GM12873 (cell line): Measurements from ENCODE around the gene USP25.
A peak's percentile ranks its signal among the peaks of the same experiment; 100 is the strongest.

Experiments used
- TF ChIP-seq, protein P1 (sequence below): IDR thresholded peaks from 2 replicates; pipeline ENCODE4 v1.5.1; 2012; ENCODE audit warnings: low read depth, mild to moderate bottlenecking, moderate library complexity, low read length, control low read depth; ENCODE audit not compliant: insufficient read depth; ENCODE audit errors: missing control alignments

The USP25 gene

DNA sequence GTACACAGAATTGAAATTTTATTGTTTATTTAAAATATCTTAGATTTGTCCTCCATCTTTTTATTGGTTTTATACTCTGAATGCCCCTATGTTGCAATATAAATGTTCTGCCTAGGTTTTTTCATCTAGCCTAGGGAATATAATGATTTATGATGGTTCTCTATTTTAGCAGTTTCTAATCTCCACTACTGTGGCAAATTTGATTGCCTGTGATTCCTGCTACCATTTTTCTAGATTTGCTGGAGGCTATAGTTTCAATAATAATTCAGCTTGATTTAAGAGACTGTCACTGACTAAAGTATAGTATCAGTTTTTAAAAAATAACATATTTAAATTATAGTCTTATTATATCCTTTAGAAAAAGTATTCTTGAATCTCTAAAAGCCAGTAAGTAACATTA is 90.5 kb downstream of the USP25 start:
- TF ChIP-seq, protein P1, sequence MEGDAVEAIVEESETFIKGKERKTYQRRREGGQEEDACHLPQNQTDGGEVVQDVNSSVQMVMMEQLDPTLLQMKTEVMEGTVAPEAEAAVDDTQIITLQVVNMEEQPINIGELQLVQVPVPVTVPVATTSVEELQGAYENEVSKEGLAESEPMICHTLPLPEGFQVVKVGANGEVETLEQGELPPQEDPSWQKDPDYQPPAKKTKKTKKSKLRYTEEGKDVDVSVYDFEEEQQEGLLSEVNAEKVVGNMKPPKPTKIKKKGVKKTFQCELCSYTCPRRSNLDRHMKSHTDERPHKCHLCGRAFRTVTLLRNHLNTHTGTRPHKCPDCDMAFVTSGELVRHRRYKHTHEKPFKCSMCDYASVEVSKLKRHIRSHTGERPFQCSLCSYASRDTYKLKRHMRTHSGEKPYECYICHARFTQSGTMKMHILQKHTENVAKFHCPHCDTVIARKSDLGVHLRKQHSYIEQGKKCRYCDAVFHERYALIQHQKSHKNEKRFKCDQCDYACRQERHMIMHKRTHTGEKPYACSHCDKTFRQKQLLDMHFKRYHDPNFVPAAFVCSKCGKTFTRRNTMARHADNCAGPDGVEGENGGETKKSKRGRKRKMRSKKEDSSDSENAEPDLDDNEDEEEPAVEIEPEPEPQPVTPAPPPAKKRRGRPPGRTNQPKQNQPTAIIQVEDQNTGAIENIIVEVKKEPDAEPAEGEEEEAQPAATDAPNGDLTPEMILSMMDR, result no peak

DNA sequence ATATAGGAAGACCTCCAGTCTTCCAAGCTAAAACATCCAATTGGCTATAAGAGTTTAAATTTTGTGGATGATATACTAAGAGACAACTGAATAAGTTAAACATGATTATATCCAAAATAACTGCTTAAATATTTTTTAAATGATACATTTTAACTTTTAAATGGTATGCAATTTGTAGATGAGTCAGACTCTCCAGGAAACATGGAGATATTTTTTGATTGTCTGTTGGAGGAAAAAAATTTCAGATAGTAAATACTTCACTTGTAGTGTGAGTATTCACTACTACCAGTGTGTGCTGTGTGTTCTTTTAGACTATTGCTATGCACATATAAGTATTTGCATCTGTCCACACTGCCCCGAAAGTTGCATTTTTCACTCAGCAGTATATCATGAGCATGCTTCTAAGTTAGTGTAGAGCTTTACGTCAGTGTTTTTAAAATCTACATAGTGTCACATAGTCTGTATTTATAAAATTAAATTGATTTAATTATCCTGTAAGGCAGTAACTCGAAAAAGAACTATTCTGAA is 91.1 kb downstream of the USP25 start:
- TF ChIP-seq, protein P1, result no peak

DNA sequence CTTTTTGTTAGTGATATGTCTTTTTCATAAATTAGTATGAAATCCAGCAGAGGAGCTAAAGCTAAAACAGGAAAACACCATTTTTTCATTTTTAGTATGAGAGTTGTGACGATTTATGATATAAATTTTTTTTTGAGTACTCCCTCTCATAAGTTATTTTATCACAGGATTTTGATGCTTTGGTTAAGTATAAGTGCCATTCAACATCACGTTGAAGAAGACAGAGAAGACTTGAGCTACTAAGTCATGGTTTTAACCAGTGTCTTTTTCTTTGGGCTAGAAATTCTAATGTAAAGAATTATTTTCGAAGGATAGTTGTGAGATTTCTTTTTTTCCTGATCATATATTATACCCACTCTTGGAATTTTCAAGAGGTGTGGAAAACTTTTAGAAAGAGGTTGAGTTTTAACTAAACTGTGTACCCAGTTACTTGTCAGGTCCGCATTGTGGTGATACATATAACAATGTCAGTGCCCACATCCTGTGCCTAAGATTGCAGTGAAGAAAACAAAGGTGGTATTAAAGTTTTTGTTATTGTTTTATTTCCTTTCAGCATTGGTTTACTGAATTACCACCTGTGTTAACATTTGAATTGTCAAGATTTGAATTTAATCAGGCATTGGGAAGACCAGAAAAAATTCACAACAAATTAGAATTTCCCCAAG is 93.8 kb downstream of the USP25 start:
- TF ChIP-seq, protein P1, result no peak

DNA sequence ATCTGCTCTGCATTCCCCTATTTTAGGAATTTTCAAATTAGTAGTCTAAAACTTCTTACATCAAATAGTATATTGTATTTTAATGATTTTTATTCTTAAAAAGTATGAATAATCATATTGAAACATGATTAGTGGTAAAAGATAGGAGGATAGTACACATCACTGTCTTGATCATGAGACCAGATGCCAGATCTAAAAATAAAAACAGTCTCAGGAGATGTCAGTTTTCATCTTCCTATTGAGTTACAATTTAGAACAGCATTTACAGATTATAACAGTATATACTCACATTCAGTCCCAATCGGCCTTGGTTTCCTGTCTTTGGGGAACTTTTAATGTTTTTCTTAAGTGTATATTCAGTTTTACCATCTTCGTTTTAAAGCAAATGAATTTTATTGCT is 95.9 kb downstream of the USP25 start:
- TF ChIP-seq, protein P1, result no peak

DNA sequence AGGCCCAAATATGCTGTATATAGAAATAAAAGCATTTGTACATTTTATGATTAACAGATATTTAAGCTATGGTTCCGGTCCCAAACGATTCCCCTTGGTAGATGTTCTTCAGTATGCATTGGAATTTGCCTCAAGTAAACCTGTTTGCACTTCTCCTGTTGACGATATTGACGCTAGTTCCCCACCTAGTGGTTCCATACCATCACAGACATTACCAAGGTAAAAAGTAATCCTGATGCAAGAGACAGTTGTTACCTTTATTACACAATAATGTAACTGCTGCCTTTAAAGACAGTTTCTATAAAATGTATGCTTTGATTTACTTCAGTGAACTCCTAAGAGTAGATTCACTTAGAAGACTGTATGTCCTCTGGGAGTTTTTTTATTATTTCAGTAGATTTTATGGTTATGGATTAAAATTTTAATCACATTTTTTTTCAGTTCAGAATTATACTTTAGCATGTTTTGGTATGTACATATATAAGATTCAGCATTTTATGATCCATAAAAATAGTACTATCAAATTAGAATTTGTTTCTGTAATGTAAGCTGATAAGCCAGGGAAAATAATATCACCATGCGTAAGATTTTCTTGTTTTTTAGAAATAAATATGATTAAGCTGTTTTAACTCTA is 96.5 kb downstream of the USP25 start:
- TF ChIP-seq, protein P1, result peak; percentile 57

DNA sequence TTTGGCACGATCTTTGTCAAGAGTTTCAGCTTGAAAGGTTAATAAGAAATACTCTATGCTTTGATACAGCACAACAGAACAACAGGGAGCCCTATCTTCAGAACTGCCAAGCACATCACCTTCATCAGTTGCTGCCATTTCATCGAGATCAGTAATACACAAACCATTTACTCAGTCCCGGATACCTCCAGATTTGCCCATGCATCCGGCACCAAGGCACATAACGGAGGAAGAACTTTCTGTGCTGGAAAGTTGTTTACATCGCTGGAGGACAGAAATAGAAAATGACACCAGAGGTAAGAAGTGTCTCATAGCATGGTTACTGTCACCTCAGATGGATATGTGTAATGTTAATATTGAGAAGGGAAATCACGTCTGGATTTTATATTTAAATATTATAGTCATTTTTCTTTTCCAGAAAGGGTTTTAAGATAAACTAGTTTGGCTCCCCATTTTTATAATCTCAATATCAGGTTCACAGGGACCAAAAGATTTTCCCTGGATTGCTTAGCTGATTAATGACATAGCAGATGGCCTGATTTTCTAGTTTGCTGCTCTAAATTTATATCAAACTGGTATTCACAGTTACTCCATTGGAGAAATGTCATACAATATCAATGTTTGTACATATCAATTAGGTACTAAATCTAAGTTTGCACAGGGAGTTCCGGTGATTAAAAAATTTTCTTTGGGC is 97.3 kb downstream of the USP25 start:
- TF ChIP-seq, protein P1, result no peak

DNA sequence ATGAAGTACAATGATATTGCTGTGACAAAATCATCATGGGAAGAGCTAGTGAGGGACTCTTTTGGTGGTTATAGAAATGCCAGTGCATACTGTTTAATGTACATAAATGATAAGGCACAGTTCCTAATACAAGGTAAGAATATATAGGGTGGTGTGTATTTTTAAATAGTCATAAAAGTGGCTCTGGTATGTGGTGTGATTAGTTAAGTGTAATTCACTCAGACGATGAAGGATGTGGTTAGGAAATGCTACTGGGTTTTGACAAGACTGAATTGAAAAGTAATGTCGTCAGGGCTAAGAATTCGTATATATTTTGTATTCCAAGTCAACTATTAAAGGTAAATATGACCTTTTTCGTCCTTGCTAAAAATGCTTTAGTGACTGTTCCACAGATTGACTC is 101.7 kb downstream of the USP25 start:
- TF ChIP-seq, protein P1, result no peak
